Measurements from ENCODE around the gene ZNF44. TPM values are rescaled to one million over a fixed set of nuclear protein-coding genes. Genes with fewer than 3 reads are reported as not detected.

The ZNF44 gene
- total RNA-seq, 1 experiment from 2014 or later = 5.8 TPM

DNA sequence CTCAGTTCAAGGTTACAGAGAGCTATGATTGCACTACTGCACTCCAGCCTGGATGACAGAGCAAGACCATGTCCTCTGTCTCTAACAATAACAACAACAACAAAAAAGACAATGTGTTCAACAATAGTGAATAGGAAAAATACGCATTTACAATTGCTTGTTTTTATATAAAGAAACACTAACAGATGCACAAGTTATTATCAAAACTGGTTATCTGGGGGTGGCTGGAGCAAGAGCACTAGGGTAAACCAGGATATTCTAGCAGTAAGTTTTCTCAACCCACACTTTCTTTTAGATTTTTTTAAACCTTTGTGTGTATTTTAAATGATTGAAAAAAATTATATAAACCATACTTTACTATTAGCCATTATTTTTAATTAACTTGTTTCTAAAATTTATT, 33.1 kb downstream of the ZNF44 start:
- no peak for DNase-seq (ENCODE audit: low read depth)

- no peak for DNase-seq (ENCODE audit: low read depth)
These were observed 33.8 kb downstream of the ZNF44 start for GRCh38 chr19:12260861-12261260.

DNA sequence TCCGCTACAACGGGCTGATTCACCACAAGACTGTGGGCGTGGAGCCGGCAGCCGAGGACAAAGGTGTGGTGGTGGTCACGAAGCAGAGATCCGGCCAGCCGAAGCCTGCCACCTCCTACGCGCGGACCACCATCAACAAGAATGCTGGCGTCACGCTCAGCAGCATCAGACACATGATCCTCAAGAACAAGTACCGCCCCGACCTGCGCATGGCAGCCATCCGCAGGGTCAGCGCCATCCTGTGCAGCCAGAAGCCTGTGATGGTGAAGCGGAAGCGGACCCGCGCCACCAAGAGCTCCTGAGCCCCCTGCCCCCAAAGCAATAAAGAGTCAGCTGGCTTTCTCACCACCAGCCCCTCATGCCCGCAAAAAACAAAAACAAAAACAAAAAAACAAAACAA, 34.4 kb downstream of the ZNF44 start:
- no peak for DNase-seq (ENCODE audit: low read depth)

DNA sequence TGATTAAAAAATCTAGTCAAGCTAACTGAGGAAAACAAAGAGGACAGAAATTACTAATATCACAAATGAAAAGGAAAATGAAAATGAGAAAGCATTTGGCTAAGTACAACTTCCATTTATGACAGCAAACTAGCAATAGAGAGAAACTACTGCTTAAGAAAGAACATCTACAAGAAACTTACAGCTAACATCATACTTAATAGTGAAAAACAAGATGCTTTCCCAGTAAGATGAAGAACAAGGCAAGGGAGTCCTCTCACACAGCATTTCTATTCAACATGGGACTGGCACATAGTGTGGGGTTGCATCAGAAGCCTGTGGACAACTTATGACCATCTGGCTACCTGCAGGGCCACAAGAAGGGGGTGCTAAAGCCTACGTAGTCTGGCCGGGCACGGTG, 39.3 kb downstream of the ZNF44 start:
- DNase-seq (ENCODE audit: low read depth) = no peak

GRCh38 chr19:12247644-12248222, 47.0 kb downstream of the ZNF44 start:
- DNase-seq (ENCODE audit: low read depth) = no peak

GRCh38 chr19:12244370-12244769, 50.3 kb downstream of the ZNF44 start:
- DNase-seq (ENCODE audit: low read depth) = no peak

DNA sequence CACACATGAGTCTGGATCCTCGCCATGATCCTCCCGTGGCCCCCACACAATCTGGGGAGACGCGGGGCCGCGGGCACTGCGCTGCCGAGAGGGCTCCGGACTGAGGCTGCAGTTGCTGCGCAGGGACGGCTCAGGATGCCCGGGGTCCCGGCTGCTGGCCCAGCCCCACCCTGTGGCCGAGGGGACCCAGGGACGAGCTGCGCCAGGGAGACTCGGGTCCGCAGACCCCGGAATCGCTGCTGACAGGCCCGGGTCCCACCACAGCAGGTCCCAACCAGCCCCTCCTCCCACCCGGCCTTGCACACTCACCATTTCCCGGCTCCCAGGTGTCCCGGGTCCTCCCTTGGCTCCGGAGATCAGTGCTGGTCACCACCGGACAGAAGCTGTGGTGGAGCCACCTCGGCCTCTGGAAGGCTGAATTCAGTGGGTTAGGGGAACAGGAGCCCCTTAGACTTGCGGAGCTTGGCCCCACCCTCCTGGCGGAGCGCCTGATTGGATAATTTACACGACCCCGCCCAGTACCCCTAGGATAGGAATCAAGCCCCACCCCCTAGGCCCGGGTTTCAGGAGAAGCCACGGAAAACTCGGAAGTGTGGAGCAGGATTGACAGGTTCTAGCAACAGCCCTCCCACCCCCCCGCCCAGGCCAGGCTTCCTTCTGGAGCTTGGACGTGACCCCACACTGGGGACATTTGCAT, 57.4 kb downstream of the ZNF44 start:
- DNase-seq (ENCODE audit: low read depth) = no peak

GRCh38 chr19:12232961-12233360, 61.7 kb downstream of the ZNF44 start:
- DNase-seq (ENCODE audit: low read depth) = no peak

DNA sequence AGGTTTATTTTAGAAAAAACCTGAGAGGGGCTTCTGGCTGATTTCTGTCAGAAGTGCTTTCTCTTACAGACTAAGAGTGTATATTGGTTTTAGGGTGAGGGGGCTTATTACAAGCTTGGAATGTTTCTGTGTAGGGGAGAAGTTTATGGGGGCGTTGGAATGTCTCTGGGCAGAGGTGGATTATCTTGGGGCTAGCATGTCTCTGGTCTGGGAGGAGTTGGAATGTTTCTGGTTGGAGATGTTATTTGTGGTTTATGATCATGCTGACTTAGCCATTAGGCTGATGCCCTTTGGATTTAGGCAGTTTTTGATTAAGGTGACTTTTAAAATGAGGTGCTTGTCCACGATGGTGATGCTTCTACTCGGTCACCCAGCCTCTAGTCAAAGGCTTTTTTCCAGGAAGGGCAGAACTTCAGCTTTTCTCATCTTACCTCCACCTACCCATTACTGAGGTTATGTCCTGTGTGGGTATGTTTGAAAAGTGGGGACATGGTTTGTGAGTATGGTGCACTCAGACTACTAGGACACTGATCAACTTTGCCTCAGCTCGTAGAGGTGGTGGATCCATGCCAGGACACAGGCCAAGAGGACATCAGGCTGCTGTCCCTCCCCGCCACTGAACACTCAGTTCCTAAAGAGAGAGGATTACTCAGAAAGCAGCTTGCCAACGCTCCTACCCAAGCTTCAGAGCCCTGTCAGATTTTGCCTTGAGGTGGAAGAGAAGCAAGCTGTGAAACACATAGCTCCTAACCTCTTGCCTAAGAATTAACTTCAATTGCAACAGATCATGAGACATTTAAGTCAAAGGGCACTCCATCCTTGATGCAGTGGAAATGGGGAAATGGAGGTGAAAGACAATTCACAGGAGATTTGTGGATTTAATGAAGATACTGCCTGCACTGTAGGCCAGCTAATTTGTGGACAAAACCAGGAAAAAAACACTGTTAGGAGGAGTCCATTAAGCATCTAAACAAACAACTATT, 63.6 kb downstream of the ZNF44 start:
- DNase-seq (ENCODE audit: low read depth) = no peak

- no peak for DNase-seq (ENCODE audit: low read depth)
These were observed 64.7 kb downstream of the ZNF44 start for GRCh38 chr19:12229990-12230389.

DNA sequence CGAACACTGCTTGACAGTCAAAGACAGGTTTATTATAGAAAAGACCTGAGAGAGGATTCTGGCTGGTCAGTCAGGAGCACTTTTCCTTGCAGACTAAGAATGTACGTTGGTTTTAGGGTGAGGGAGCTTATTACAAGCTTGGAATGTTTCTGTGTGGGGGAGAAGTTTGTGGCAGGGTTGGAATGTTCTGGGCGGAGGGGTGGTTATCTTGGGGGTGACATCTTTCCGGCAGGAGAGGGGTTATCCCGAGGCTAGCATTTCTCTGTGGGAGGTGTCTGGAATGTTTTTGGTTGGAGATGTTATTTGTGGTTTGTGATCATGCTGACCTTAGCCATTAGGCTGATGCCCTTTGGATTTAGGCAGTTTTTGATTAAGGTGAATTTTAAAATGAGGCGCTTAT, 70.0 kb downstream of the ZNF44 start:
- DNase-seq (ENCODE audit: low read depth) = no peak

- DNase-seq (ENCODE audit: low read depth) = no peak
These were observed 71.6 kb downstream of the ZNF44 start for GRCh38 chr19:12222980-12223630.

Other genes starting within 250 kb of the ZNF44 start
- gene ZNF878, start 241.9 kb downstream of the ZNF44 start, total RNA-seq (2014; rRNA removed; shearing (Covaris generic)) = 0.57 TPM in 1 of 2 replicates, not detected in the other
- gene ZNF844, start 230.2 kb downstream of the ZNF44 start, total RNA-seq (2014; rRNA removed; shearing (Covaris generic)) = 2.4 and 4.4 TPM in 2 replicates
- gene ZNF20, start 154.5 kb downstream of the ZNF44 start, total RNA-seq (2014; rRNA removed; shearing (Covaris generic)) = 2.6 and 3.3 TPM in 2 replicates
- 6.3 and 14.0 TPM in 2 replicates for gene ZNF625, start 138.1 kb downstream of the ZNF44 start, total RNA-seq (2014; rRNA removed; shearing (Covaris generic))
- 3.9 and 5.0 TPM in 2 replicates for gene ZNF136, start 131.8 kb downstream of the ZNF44 start, total RNA-seq (2014; rRNA removed; shearing (Covaris generic))
- 0.91 and 0.95 TPM in 2 replicates for gene ZNF563, start 38.8 kb upstream of the ZNF44 start, total RNA-seq (2014; rRNA removed; shearing (Covaris generic))
- 0.63 and 1.2 TPM in 2 replicates for gene ZNF442, start 70.8 kb upstream of the ZNF44 start, total RNA-seq (2014; rRNA removed; shearing (Covaris generic))
- 1.9 and 2.0 TPM in 2 replicates for gene ZNF799, start 106.4 kb upstream of the ZNF44 start, total RNA-seq (2014; rRNA removed; shearing (Covaris generic))
- 4.5 and 5.2 TPM in 2 replicates for gene ZNF443, start 146.1 kb upstream of the ZNF44 start, total RNA-seq (2014; rRNA removed; shearing (Covaris generic))
- gene ZNF709, start 189.9 kb upstream of the ZNF44 start, total RNA-seq (2014; rRNA removed; shearing (Covaris generic)) = 0.27 and 0.80 TPM in 2 replicates

Measured in Daoy (cell line).